ENCODE measurements around the gene LASP1. TPM values are rescaled to one million over a fixed set of nuclear protein-coding genes. Genes with fewer than 3 reads are reported as not detected.

Gene LASP1
- 10 to 100 TPM; 14.6 to 20.1 (median 17.2) TPM for total RNA-seq
- polyA plus RNA-seq = 10 to 100 TPM in 2 of 3 donors, 1 to 10 TPM in 1; 8.6 to 14.0 (median 10.9) TPM
- long read RNA-seq, donor 1, full-length matches to known transcripts = 6 of 12 reads
- long read RNA-seq, donor 1, partial matches to known transcripts = 4 of 12 reads
- long read RNA-seq, donor 1, other reads (novel, unspliced or antisense) = 2 of 12 reads
- long read RNA-seq, donor 2, full-length matches to known transcripts = 6 of 20 reads
- long read RNA-seq, donor 2, partial matches to known transcripts = 2 of 20 reads
- long read RNA-seq, donor 2, other reads (novel, unspliced or antisense) = 12 of 20 reads

GRCh38 chr17:38869526-38870258 is at the start of gene LASP1:
LASP1 (plus strand) TSS chr17:38870058; CDS start chr17:38870190, 132 bp downstream.
- peak; percentile 84 to 88 (median 87) for ATAC-seq
- intact Hi-C loops (cut with DNase I) = loop anchor here (5.0 to 10.0 kb wide), 3 partner anchors 38 to 285 kb away; partner anchors contain the start of gene PLXDC1 (in 2 of the 2)
- peak; percentile 87 to 93 for DNase-seq
- Histone ChIP-seq H3K27me3 (ENCODE audit: insufficient read depth in 3 of 3, low read length in 2 of 3) (no peaks in the 10 kb centered on the region), H3K27ac (peak within 1 kb of the TSS; percentile 85), H3K4me1 (peaks cover 28% of the 10 kb centered on the region), H3K36me3 (ENCODE audit: insufficient read depth in 1 of 2, low read depth in 1 of 2) (no peaks in the 10 kb centered on the region), H3K9me3 (no peaks in the 10 kb centered on the region), H3K4me3 (peak within 1 kb of the TSS; percentile 93)
- WGBS, 3 donors = 0% methylated on average over 47 to 73 of the region's 73 CpGs
- no peak for TF ChIP-seq CTCF (IDR thresholded peaks at IDR 0.05)

- intact Hi-C loops (cut with DNase I) = loop anchor here in 1 of 2 donors (10.0 kb wide), 1 partner anchor 70 kb away; the partner anchor contains the start of gene PSMB3
- Histone ChIP-seq H3K27me3 (ENCODE audit: insufficient read depth in 3 of 3, low read length in 2 of 3) (no peaks in the 10 kb centered on the region), H3K9me3 (no peaks in the 10 kb centered on the region), H3K4me3 (peak within 1 kb of the TSS; percentile 91), H3K27ac (peak within 1 kb of the TSS; percentile 98), H3K4me1 (peaks cover 9% of the 10 kb centered on the region), H3K36me3 (ENCODE audit: insufficient read depth in 1 of 2, low read depth in 1 of 2) (peaks cover 0 to 23% of the 10 kb centered on the region in 2 donors)
- TF ChIP-seq CTCF (IDR thresholded peaks at IDR 0.05) = no peak
- WGBS, 3 donors = 1% methylated on average over 55 of the region's 55 CpGs
- ATAC-seq = peak; percentile 92 to 96 (median 94)
- DNase-seq = peak; percentile 93 to 97
These were observed 44.7 kb upstream of the LASP1 start, which contains the start of gene CWC25 for GRCh38 chr17:38824899-38825761. CWC25 (minus strand) TSS chr17:38825321; CDS start chr17:38825183, 138 bp downstream.

- H3K4me1 ChIP-seq = peaks cover 9% of the 10 kb centered on the region
- peak overlapping the region; percentile 98 for H3K27ac ChIP-seq
- intact Hi-C loops (cut with DNase I) = loop anchor here in 1 of 2 donors (10.0 kb wide), 1 partner anchor 71 kb away; the partner anchor contains the start of gene PSMB3
- peaks cover 0 to 16% of the 10 kb centered on the region in 2 donors for H3K36me3 ChIP-seq (ENCODE audit: insufficient read depth in 1 of 2, low read depth in 1 of 2)
- 77 to 82% (median 79%) methylated on average over 17 of the region's 17 CpGs for WGBS, 3 donors
- H3K27me3 ChIP-seq (ENCODE audit: insufficient read depth in 3 of 3, low read length in 2 of 3) = no peaks in the 10 kb centered on the region
- no peak for DNase-seq
- ATAC-seq = no peak
- peak overlapping the region; percentile 91 for H3K4me3 ChIP-seq
- no peaks in the 10 kb centered on the region for H3K9me3 ChIP-seq
- TF ChIP-seq CTCF (IDR thresholded peaks at IDR 0.05) = no peak
These were observed 44.1 kb upstream of the LASP1 start for GRCh38 chr17:38825762-38826247.

- no peaks in the 10 kb centered on the region for H3K9me3 ChIP-seq
- no peaks in the 10 kb centered on the region for H3K4me1 ChIP-seq
- H3K27ac ChIP-seq = no peak overlapping the region
- ATAC-seq (peak in 3 of 4 donors; percentile 19 to 69 (median 27)), DNase-seq (peak in 1 of 2 donors; percentile 47)
- TF ChIP-seq CTCF (IDR thresholded peaks at IDR 0.05) = no peak
- WGBS, 3 donors = 39 to 59% (median 45%) methylated on average over 13 of the region's 13 CpGs
- H3K36me3 ChIP-seq (ENCODE audit: insufficient read depth in 1 of 2, low read depth in 1 of 2) = peaks cover 9 to 29% of the 10 kb centered on the region in 2 donors
- intact Hi-C loops (cut with DNase I) = no loop called here
- H3K27me3 ChIP-seq (ENCODE audit: insufficient read depth in 3 of 3, low read length in 2 of 3) = no peaks in the 10 kb centered on the region
- no peak overlapping the region for H3K4me3 ChIP-seq
These were observed 25.5 kb upstream of the LASP1 start for GRCh38 chr17:38844261-38844757.
